Panc1 (cell line): ENCODE results near the gene TDRKH. TPM values are rescaled to one million over a fixed set of nuclear protein-coding genes. Genes with fewer than 3 reads are reported as not detected.

Experiments used
- ATAC-seq: fragments of 200-7000 bp; cut with Tn5 transposase; 2 replicates; pipeline ENCODE4 v1.9.1; 2020; ENCODE audit warnings: mild to moderate bottlenecking, moderate library complexity
- BruUV-seq: library from RNA; stranded (reverse); fragments of 400-500 nt; replicated peaks from 2 replicates; lab custom pipeline; 2021; lab: Mats Ljungman, UMichigan
- CTCF ChIA-PET: fragments of 300-600 bp; sonication (Branson Sonifier 250); formaldehyde crosslinking; loops from one replicate; lab custom pipeline; 2022; ENCODE audit warnings: antibody characterized with exemption; lab: Charles Lee
- POLR2A ChIA-PET: fragments of 300-600 bp; sonication (Branson Sonifier 250); formaldehyde crosslinking; loops from one replicate; lab custom pipeline; 2022; ENCODE audit warnings: antibody characterized with exemption; lab: Charles Lee
- DNase-seq: peaks from one replicate; pipeline ENCODE4 v3.0.0-alpha.2; 2010; ENCODE audit warnings: low read depth, low spot score
- H3K27ac ChIP-seq: 2 replicates; pipeline ENCODE4 v1.5.1; 2011; ENCODE audit warnings: mild to moderate bottlenecking, low read length, inconsistent platforms
- H3K27me3 ChIP-seq: fragments of 200-500 bp; sonication (Bioruptor generic); 2 replicates; pipeline ENCODE4 v1.6.0; 2014; ENCODE audit warnings: low read length, inconsistent platforms; ENCODE audit not compliant: control insufficient read depth, insufficient read depth
- H3K36me3 ChIP-seq: fragments of 200-500 bp; sonication (Bioruptor generic); 2 replicates; pipeline ENCODE4 v1.5.1; 2014; ENCODE audit warnings: inconsistent platforms, mild to moderate bottlenecking, low read length, moderate library complexity; ENCODE audit not compliant: control insufficient read depth, insufficient read depth
- H3K4me1 ChIP-seq: 2 replicates; pipeline ENCODE4 v1.5.1; 2011; ENCODE audit warnings: inconsistent platforms, mild to moderate bottlenecking, low read length, moderate library complexity; ENCODE audit not compliant: control insufficient read depth, insufficient read depth
- H3K4me3 ChIP-seq, 2 experiments: 2 replicates each; pipeline ENCODE4 v1.5.1; 2011 to 2012; ENCODE audit warnings: low read depth in 2 of 2, low read length in 2 of 2, mild to moderate bottlenecking in 2 of 2, inconsistent platforms in 1 of 2, moderate library complexity in 1 of 2
- H3K9me3 ChIP-seq: fragments of 200-500 bp; sonication (Bioruptor generic); 2 replicates; pipeline ENCODE4 v1.5.1; 2014; ENCODE audit warnings: low read depth, mild to moderate bottlenecking, inconsistent platforms, low read length, moderate library complexity; ENCODE audit not compliant: control insufficient read depth, insufficient read depth
- CTCF ChIP-seq: fragments of 450-650 bp; IDR thresholded peaks from 2 replicates; pipeline ENCODE4 v1.5.1; 2017; ENCODE audit warnings: mild to moderate bottlenecking
- POLR2AphosphoS5 ChIP-seq: IDR thresholded peaks from 2 replicates; pipeline ENCODE4 v1.6.1; 2012; ENCODE audit warnings: mild to moderate bottlenecking, low read depth, low read length, moderate library complexity
- REST ChIP-seq, 2 experiments: IDR thresholded peaks; 2 replicates each; pipeline ENCODE4 v1.6.1; 2011 to 2012; ENCODE audit warnings: low read depth in 2 of 2, control low read depth in 1 of 2, low read length in 1 of 2, mild to moderate bottlenecking in 1 of 2, moderate library complexity in 1 of 2; ENCODE audit not compliant: insufficient read depth in 1 of 2
- SIN3A ChIP-seq: IDR thresholded peaks from 2 replicates; pipeline ENCODE4 v1.6.1; 2012; ENCODE audit warnings: low read depth, mild to moderate bottlenecking, low read length, moderate library complexity, borderline replicate concordance; ENCODE audit not compliant: insufficient read depth
- TCF7L2 ChIP-seq: IDR thresholded peaks from 2 replicates; pipeline ENCODE4 v1.6.1; 2011; ENCODE audit warnings: mild to moderate bottlenecking, low read depth, low read length, inconsistent platforms
- in situ Hi-C: cut with HindIII; loops from 2 replicates; pipeline ENCODE4 v1.10.0; 2016; ENCODE audit warnings: low sequenced_read_pairs, low pct_unique_long_range_greater_than_20kb
- intact Hi-C: fragments of 100-400 bp; cut with micrococcal nuclease; formaldehyde crosslinking; loops from one replicate; pipeline ENCODE4 v1.10.0; 2022; ENCODE audit not compliant: unreplicated experiment
- total RNA-seq: library from RNA; stranded (reverse); gene quantifications from one replicate; pipeline ENCODE4 v1.2.1, GENCODE V29; 2021; ENCODE audit not compliant: unreplicated experiment

TDRKH gene
- total RNA-seq, 1 experiment from 2014 or later, result 33.6 TPM

- Histone ChIP-seq H3K36me3 (no peaks in the 10 kb centered on the region), H3K4me1 (no peaks in the 10 kb centered on the region), H3K27me3 (peaks cover 6% of the 10 kb centered on the region; the same call in 1 of the 2 replicates), H3K4me3 (no peak overlapping the region), H3K9me3 (no peaks in the 10 kb centered on the region), H3K27ac (no peak overlapping the region)
- DNase-seq (no peak), ATAC-seq (no peak)
- ChIA-PET POLR2A (no interaction called here), CTCF (interaction anchor here (1.0 kb wide), 1 partner anchor 285 kb away, joined by 3 read pairs; no protein-coding TSS in a partner anchor)
- TF ChIP-seq TCF7L2 (no peak), POLR2AphosphoS5 (no peak), CTCF (no peak), REST (IDR thresholded peaks at IDR 0.05; ENCODE audit: insufficient read depth in 1 of 2, low read depth in 2 of 2, low read length in 1 of 2) (no peak), SIN3A (no peak)
- intact Hi-C loops (no loop called here), in situ Hi-C loops (no loop called here)
- BruUV-seq, result no TSS peak
Observed at GRCh38 chr1:151741516-151741915, 48.8 kb downstream of the TDRKH start.

- Histone ChIP-seq H3K36me3 (no peaks in the 10 kb centered on the region), H3K9me3 (no peaks in the 10 kb centered on the region), H3K27me3 (peaks cover 2% of the 10 kb centered on the region; the same call in 1 of the 2 replicates), H3K4me1 (no peaks in the 10 kb centered on the region), H3K4me3 (no peak overlapping the region), H3K27ac (no peak overlapping the region)
- intact Hi-C loops, result loop anchor here (5.0 kb wide), 2 partner anchors 147 to 297 kb away; no protein-coding TSS in a partner anchor
- DNase-seq, result no peak
- ChIA-PET POLR2A (no interaction called here), CTCF (no interaction called here)
- TF ChIP-seq REST (IDR thresholded peaks at IDR 0.05; ENCODE audit: insufficient read depth in 1 of 2, low read depth in 2 of 2, low read length in 1 of 2), result no peak
- no peak for TF ChIP-seq POLR2AphosphoS5
- BruUV-seq, result no TSS peak
- in situ Hi-C loops, result no loop called here
- ATAC-seq, result no peak
Observed at GRCh38 chr1:151739590-151740355, 50.5 kb downstream of the TDRKH start.
